OCI-LY1 (cell line): ENCODE data around the gene PIH1D1.
A peak's percentile ranks its signal among the peaks of the same experiment; 100 is the strongest.

Experiments
- H2AFZ ChIP-seq: fragments of 200-600 bp; sonication (generic), shearing (Covaris generic); 2 replicates; pipeline ENCODE4 v1.6.0; 2014; ENCODE audit warnings: antibody characterized with exemption, mild to moderate bottlenecking, low read length
- H3F3A ChIP-seq: fragments of 200-600 bp; sonication (generic), shearing (Covaris generic); 2 replicates; pipeline ENCODE4 v1.6.0; 2014; ENCODE audit warnings: mild to moderate bottlenecking, antibody characterized with exemption, low read length, moderate library complexity; ENCODE audit not compliant: insufficient read depth
- H3K27ac ChIP-seq: fragments of 200-600 bp; sonication (generic); 2 replicates; pipeline ENCODE4 v1.5.1; 2014; ENCODE audit warnings: low read length, mixed run types, mild to moderate bottlenecking, low read depth; ENCODE audit not compliant: poor library complexity, severe bottlenecking
- H3K27me3 ChIP-seq: fragments of 200-600 bp; sonication (generic); 2 replicates; pipeline ENCODE4 v1.6.0; 2014; ENCODE audit warnings: antibody characterized with exemption, mild to moderate bottlenecking, low read length, moderate library complexity; ENCODE audit not compliant: insufficient read depth
- H3K36me3 ChIP-seq: fragments of 200-600 bp; sonication (generic); 2 replicates; pipeline ENCODE4 v1.6.1; 2014; ENCODE audit warnings: mild to moderate bottlenecking, antibody characterized with exemption, low read length, moderate library complexity, mixed read lengths; ENCODE audit not compliant: insufficient read depth
- H3K4me1 ChIP-seq: fragments of 200-600 bp; sonication (generic); 2 replicates; pipeline ENCODE4 v1.5.1; 2014; ENCODE audit warnings: mild to moderate bottlenecking, low read length, moderate library complexity; ENCODE audit not compliant: insufficient read depth, severe bottlenecking
- H3K4me2 ChIP-seq: fragments of 200-600 bp; sonication (generic), shearing (Covaris generic); 2 replicates; pipeline ENCODE4 v1.6.1; 2014; ENCODE audit warnings: low read length
- H3K4me3 ChIP-seq: fragments of 200-600 bp; sonication (generic); 2 replicates; pipeline ENCODE4 v1.5.1; 2014; ENCODE audit warnings: low read length, low read depth, mild to moderate bottlenecking, mixed read lengths; ENCODE audit not compliant: poor library complexity, severe bottlenecking
- H3K79me2 ChIP-seq: fragments of 200-600 bp; shearing (Covaris generic); 2 replicates; pipeline ENCODE4 v1.6.1; 2016; ENCODE audit warnings: mixed run types, low read length, mixed read lengths; ENCODE audit not compliant: insufficient read depth
- H3K9ac ChIP-seq: fragments of 200-600 bp; sonication (generic), shearing (Covaris generic); 2 replicates; pipeline ENCODE4 v1.6.1; 2014; ENCODE audit warnings: mild to moderate bottlenecking, low read length, mixed read lengths
- H3K9me2 ChIP-seq: fragments of 200-600 bp; sonication (generic), shearing (Covaris generic); 2 replicates; pipeline ENCODE4 v1.6.1; 2014; ENCODE audit warnings: low read depth, mild to moderate bottlenecking, low read length, mixed read lengths
- H3K9me3 ChIP-seq: fragments of 200-600 bp; shearing (Covaris generic); 2 replicates; pipeline ENCODE4 v1.6.1; 2014; ENCODE audit warnings: low read length, mixed read lengths
- H4K20me1 ChIP-seq: fragments of 200-600 bp; sonication (generic), shearing (Covaris generic); 2 replicates; pipeline ENCODE4 v1.6.0; 2016; ENCODE audit warnings: mild to moderate bottlenecking, low read length; ENCODE audit not compliant: insufficient read depth
- EZH2 ChIP-seq: fragments of 200-600 bp; sonication (generic), shearing (Covaris generic); IDR thresholded peaks from 2 replicates; pipeline ENCODE4 v1.8.0; 2017; ENCODE audit warnings: borderline replicate concordance, mixed run types, mild to moderate bottlenecking, antibody characterized with exemption, low read length, moderate library complexity, mixed read lengths
- TF ChIP-seq, protein P1 (sequence below): fragments of 200-600 bp; sonication (generic), shearing (Covaris generic); IDR thresholded peaks from 2 replicates; pipeline ENCODE4 v1.5.1; 2017; ENCODE audit warnings: mild to moderate bottlenecking, antibody characterized with exemption, low read length, moderate library complexity, mixed read lengths

Gene PIH1D1

DNA sequence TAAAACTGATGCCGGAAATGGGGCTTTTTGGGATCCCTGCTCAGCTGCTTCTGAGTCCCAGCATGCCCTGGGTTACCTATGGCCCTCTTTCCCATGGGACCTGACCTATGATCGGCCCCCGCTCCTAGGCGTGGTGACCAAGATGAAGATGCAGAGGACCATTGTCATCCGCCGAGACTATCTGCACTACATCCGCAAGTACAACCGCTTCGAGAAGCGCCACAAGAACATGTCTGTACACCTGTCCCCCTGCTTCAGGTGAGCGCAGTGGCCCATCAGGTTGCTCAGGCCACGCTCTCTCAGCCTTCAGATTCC, 46.1 kb upstream of the PIH1D1 start:
- peaks cover 50% of the 10 kb centered on the region for H3K4me1 ChIP-seq
- H3K9ac ChIP-seq, result peak overlapping the region; percentile 100
- TF ChIP-seq, protein P1, sequence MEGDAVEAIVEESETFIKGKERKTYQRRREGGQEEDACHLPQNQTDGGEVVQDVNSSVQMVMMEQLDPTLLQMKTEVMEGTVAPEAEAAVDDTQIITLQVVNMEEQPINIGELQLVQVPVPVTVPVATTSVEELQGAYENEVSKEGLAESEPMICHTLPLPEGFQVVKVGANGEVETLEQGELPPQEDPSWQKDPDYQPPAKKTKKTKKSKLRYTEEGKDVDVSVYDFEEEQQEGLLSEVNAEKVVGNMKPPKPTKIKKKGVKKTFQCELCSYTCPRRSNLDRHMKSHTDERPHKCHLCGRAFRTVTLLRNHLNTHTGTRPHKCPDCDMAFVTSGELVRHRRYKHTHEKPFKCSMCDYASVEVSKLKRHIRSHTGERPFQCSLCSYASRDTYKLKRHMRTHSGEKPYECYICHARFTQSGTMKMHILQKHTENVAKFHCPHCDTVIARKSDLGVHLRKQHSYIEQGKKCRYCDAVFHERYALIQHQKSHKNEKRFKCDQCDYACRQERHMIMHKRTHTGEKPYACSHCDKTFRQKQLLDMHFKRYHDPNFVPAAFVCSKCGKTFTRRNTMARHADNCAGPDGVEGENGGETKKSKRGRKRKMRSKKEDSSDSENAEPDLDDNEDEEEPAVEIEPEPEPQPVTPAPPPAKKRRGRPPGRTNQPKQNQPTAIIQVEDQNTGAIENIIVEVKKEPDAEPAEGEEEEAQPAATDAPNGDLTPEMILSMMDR, result no peak
- no peak for TF ChIP-seq EZH2
- no peaks in the 10 kb centered on the region for H3K9me3 ChIP-seq
- H4K20me1 ChIP-seq, result no peaks in the 10 kb centered on the region
- H3F3A ChIP-seq, result peaks cover 8% of the 10 kb centered on the region
- no peaks in the 10 kb centered on the region for H3K9me2 ChIP-seq
- peaks cover 6% of the 10 kb centered on the region; the same call in 1 of the 2 replicates for H3K79me2 ChIP-seq
- peaks cover 49% of the 10 kb centered on the region for H3K36me3 ChIP-seq
- H3K27ac ChIP-seq, result no peak overlapping the region
- peak overlapping the region; percentile 99 for H3K4me3 ChIP-seq
- peak overlapping the region; percentile 79 for H3K4me2 ChIP-seq
- H2AFZ ChIP-seq, result no peak overlapping the region
- no peaks in the 10 kb centered on the region for H3K27me3 ChIP-seq

GRCh38 chr19:49497047-49497788, 45.6 kb upstream of the PIH1D1 start:
- TF ChIP-seq, protein P1, result no peak
- TF ChIP-seq EZH2, result no peak
- Histone ChIP-seq H3F3A (peaks cover 11% of the 10 kb centered on the region), H3K4me2 (peak overlapping the region; percentile 79), H3K9me3 (no peaks in the 10 kb centered on the region), H3K79me2 (peaks cover 6% of the 10 kb centered on the region; the same call in 1 of the 2 replicates), H4K20me1 (no peaks in the 10 kb centered on the region), H3K9ac (peak overlapping the region; percentile 100), H3K27me3 (no peaks in the 10 kb centered on the region), H3K36me3 (peaks cover 55% of the 10 kb centered on the region), H3K9me2 (no peaks in the 10 kb centered on the region), H3K4me3 (peak overlapping the region; percentile 99), H3K4me1 (peaks cover 50% of the 10 kb centered on the region), H3K27ac (peak overlapping the region; percentile 88), H2AFZ (no peak overlapping the region)

- H3K9ac ChIP-seq, result peak overlapping the region; percentile 100
- H3K9me3 ChIP-seq, result no peaks in the 10 kb centered on the region
- peak overlapping the region; percentile 88 for H3K27ac ChIP-seq
- H3F3A ChIP-seq, result peaks cover 11% of the 10 kb centered on the region
- peak overlapping the region; percentile 79 for H3K4me2 ChIP-seq
- no peak overlapping the region for H2AFZ ChIP-seq
- H3K27me3 ChIP-seq, result no peaks in the 10 kb centered on the region
- H3K9me2 ChIP-seq, result no peaks in the 10 kb centered on the region
- peaks cover 50% of the 10 kb centered on the region for H3K4me1 ChIP-seq
- TF ChIP-seq, protein P1, result no peak
- TF ChIP-seq EZH2, result no peak
- no peaks in the 10 kb centered on the region for H4K20me1 ChIP-seq
- H3K4me3 ChIP-seq, result peak overlapping the region; percentile 99
- peaks cover 61% of the 10 kb centered on the region for H3K36me3 ChIP-seq
- peaks cover 6% of the 10 kb centered on the region; the same call in 1 of the 2 replicates for H3K79me2 ChIP-seq
These were observed 45.0 kb upstream of the PIH1D1 start for GRCh38 chr19:49496574-49497008.
